GM18907 (cell line): Measurements from ENCODE around the gene ZNF823.

Source experiments
- ATAC-seq: cut with Tn5 transposase; IDR thresholded peaks from one replicate; pipeline ENCODE4 v1.9.1; 2021; ENCODE audit warnings: mild to moderate bottlenecking, moderate library complexity; ENCODE audit not compliant: unreplicated experiment

Gene ZNF823

GRCh38 chr19:11737964-11738745 lies 591 bp downstream of the ZNF823 start:
- peak; percentile 42 for ATAC-seq

- ATAC-seq = no peak
Measured at GRCh38 chr19:11736696-11737095, 2.0 kb downstream of the ZNF823 start.

DNA sequence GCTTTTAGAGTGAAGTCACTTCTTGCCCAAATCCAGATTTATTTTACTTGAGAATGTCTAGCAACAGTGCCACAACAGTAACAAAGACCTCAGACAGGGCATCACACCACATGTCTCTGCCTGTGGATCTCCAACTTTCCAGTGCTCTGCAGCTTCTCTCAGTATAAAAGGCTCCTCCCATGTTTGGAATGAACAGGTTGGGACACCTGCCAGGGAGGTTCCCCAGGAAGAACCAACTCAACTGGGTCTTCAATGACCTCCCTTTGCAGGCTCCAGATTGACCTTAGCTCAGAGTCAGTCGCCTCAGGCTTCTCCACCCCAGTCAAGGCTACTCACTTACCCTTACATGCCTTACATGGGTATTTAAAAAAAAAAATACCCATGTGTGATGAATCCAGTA lies 3.4 kb downstream of the ZNF823 start:
- ATAC-seq = no peak

GRCh38 chr19:11729586-11729985 lies 9.2 kb downstream of the ZNF823 start:
- ATAC-seq = no peak

DNA sequence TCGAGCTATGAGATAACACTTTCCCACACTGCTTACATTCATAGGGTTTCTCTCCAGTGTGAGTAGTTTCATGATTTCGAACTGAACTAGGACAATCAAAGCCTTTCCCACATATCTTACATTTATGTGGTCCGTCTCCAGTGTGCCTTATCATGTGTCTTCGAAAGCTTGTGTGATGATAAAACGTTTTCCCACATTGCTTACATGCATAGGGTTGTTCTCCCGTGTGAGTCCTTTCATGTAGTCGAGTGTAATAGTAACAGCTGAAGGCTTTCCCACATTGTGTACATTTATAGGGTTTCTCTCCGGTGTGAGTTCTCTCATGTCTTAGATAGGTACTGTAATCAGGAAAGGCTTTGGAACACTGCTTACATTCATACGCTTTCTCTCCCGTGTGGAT lies 16.3 kb downstream of the ZNF823 start:
- no peak for ATAC-seq

DNA sequence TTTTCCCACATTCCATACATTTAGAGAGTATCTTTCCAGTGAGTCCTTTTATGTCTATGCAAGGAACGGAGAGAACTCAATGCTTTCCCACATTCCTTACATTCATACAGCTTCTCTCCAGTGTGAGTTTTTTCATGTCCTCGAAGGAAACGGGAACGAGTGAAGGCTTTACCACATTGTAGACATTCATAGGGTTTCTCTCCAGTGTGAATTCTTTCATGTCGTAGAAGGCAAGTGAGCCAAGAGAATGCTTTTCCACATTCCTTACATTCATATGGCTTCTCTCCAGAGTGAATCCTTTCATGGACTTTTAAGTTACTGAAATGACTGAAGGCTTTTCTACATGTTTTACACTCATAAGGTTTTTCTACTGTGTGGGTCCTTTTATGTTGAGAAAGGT lies 17.1 kb downstream of the ZNF823 start:
- ATAC-seq = no peak

GRCh38 chr19:11710313-11710712 lies 28.4 kb downstream of the ZNF823 start:
- no peak for ATAC-seq

DNA sequence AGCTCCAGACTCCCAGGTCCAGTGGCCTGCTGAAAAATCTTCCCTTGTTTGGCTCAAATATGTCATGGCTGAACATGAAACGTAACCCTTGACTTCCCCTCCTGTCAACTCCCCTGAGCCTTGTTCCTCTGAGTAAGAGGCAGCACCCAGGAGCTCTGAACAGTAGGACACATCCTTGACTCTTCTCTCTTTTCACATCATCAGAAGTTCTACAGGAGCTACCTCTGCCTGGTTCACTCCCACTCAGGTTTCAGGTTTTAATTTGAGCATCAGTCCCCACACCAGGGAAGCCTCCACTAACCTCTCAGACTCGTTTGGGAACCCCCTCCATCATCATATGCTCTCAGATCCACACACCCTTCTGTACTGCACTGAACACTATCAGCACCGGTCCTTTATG lies 30.3 kb downstream of the ZNF823 start:
- no peak for ATAC-seq

GRCh38 chr19:11705474-11705873 lies 33.3 kb downstream of the ZNF823 start:
- no peak for ATAC-seq

- no peak for ATAC-seq
Measured at GRCh38 chr19:11704626-11705025, 34.1 kb downstream of the ZNF823 start.

GRCh38 chr19:11699931-11700794 lies 38.6 kb downstream of the ZNF823 start:
- ATAC-seq = no peak

GRCh38 chr19:11698231-11698630 lies 40.5 kb downstream of the ZNF823 start:
- ATAC-seq = no peak

DNA sequence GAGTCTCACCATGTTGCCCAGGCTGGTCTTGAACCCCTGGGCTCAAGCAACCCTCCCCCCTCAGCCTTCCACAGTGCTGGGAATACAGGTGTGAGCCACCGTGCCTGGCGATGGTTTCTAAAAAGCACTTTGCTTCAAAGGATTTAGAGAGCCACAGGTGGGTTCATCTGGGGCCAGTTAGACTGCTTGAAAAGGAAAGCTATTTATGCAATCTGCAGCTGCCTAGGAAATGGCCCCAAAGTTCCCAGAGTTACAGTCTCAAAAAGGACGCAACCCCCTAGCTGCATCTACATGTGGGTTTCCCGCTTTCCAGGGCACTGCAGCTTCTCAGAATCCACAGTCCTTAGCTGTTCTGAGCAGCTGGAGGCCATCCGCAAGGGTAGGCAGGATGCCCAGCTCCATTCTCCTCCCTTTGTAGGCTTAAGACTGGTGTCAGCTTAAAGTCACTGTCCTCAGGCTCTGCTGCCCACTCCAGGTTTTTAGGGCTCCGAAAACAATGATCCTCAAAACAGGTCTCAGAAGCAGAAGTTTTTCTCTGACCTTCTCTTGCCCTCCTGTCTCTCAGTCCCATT lies 41.4 kb downstream of the ZNF823 start:
- ATAC-seq = no peak

DNA sequence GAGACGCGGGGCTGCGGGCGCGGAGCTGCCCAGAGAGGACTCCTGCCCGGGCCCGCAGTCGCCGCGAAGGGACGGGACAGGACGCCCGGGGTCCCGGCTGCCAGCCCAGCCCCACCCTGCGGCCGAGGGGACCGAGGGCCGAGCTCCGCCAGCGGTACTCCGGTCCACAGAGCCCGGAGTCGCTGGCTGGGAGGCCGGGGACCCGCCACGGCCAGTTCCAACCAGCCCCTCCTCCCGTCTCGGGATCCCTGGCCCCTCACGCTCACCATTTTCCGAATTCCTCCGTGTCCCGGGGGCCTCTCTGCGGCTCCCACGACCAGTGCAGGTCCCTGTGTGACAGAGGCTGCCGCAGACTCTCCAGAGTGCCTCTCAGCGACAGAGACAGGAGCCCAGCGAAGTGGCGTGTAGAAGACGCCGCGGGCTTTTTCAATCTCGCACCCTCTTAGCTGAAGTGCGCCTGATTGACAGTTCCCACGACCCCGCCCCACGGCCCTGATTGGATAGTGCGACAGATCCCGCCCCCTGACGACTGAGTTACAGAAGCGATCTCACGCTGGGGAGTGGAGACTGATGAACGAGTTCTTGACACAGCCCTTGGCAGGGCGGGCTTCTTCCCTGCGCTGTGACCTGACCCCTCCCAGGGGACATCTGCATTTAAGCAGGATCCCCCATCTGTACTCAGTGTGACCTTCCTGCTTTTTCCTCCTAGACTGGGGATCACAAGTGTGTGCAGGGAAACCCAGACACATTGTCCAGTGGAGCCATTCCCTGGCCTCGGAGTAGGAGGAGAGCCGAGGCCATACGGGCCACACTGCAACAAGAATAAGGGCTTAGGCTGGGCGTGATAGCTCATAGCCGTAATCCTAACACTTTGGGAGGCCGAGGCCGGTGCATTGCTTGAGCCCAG lies 44.0 kb downstream of the ZNF823 start:
- peak; percentile 89 for ATAC-seq

- ATAC-seq = no peak
Measured at GRCh38 chr19:11693505-11694499, 44.9 kb downstream of the ZNF823 start.

GRCh38 chr19:11692127-11692790 lies 46.5 kb downstream of the ZNF823 start:
- ATAC-seq = no peak

DNA sequence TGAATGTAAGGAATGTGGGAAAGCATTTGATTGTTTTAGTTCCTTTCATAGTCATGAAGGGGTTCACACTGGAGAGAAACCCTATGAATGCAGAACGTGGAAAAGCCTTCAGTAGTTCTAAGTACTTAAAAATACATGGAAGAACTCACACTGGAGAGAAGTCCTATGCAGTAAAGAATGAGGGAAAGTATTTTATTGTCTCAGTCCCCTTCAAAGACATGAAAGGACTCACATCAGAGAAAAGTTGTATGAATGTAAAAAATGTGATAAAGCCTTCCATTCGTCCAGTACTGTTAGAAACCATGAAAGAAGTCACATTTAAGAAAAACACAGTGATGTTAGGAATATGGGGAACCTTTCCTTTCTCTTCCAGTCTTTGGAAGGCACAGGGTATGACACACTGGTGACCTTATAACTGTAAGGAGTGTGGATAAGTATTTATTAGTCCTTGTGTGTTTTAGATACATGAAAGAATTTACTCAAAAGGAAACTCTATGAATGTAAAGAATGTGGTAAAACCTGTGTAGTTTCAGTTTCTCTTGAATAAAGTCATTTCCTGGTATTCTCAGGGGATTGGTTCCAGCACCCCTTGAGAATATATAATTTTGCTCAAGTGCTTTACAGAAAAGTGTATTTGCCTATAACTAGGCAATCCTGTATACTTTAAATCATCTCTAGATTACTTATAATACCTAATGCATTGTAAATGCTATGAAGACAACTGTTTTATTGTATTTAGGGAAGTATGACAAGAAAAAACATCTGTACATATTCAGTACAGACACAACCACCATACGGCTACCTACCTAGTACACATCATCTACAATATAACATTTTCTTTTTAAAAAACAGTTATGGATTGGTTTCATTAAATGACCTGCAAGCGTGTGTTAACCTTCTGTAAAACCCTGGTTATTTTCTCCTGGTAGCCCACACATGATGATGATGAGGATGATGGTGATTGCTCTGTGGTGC lies 52.8 kb downstream of the ZNF823 start:
- ATAC-seq = no peak
